HUES64 (cell line): ENCODE data around the gene CHD2.
"Not testable (repeated sequence)": the region's sequence is repeated elsewhere in the genome, so short reads cannot be mapped to it uniquely, and the experiment has no call there.

Experiments used
- H3K27ac ChIP-seq: 2 replicates; pipeline ENCODE4 v1.7.0; 2013; ENCODE audit warnings: low read depth, low read length, inconsistent platforms
- H3K27me3 ChIP-seq: 2 replicates; pipeline ENCODE4 v1.6.1; 2013; ENCODE audit warnings: mild to moderate bottlenecking, low read length; ENCODE audit not compliant: insufficient read depth
- H3K36me3 ChIP-seq: 2 replicates; pipeline ENCODE4 v1.6.1; 2013; ENCODE audit warnings: mild to moderate bottlenecking, low read length; ENCODE audit not compliant: insufficient read depth
- H3K4me1 ChIP-seq: 2 replicates; pipeline ENCODE4 v1.6.1; 2013; ENCODE audit warnings: mild to moderate bottlenecking, low read length, moderate library complexity; ENCODE audit not compliant: insufficient read depth
- H3K4me3 ChIP-seq: 2 replicates; pipeline ENCODE4 v1.5.1; 2013; ENCODE audit warnings: mild to moderate bottlenecking, low read length, moderate library complexity
- H3K9ac ChIP-seq: 2 replicates; pipeline ENCODE4 v1.6.1; 2013; ENCODE audit warnings: mild to moderate bottlenecking, low read depth, low read length
- H3K9me3 ChIP-seq: 2 replicates; pipeline ENCODE4 v1.6.1; 2013; ENCODE audit warnings: low read depth, low read length; ENCODE audit not compliant: insufficient read depth
- WGBS: fragments of 150-250, 120-280 bp; methylation state at CpG from one replicate; pipeline ENCODE4 v1.1.7; 2013; ENCODE audit warnings: missing lambda C conversion rate; 5-methylcytosine and 5-hydroxymethylcytosine counted together

Gene CHD2

DNA sequence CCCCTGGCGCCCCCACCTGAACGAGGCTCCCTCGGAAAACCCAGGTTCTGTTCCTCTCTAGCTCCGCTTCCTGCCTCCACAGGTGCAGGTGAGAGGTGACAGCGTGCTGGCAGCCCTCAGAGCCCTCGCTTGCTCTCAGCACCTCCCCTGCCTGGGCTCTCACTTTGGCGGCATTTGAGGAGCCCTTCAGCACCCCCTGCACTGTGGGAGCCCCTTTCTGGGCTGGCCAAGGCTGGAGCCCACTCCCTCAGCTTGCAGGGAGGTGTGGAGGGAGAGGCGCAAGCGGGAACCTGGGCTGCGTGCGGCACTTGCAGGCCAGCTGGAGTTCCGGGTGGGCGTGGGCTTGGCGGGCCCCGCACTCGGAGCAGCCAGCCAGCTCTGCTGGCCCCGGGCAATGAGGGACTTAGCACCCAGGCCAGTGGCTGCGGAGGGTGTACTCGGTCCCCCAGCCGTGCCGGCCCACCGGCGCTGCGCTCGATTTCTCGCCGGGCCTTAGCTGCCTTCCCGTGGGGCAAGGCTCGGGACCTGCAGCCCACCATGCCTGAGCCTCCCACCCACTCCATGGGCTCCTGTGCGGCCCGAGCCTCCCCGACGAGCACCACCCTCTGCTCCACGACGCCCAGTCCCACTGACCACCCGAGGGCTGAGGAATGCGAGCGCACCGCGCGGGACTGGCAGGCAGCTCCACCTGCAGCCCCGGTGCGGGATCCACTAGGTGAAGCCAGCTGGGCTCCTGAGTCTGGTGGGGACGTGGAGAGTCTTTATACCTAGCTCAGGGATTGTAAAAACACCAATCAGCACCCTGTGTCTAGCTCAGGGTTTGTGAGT is 131.6 kb downstream of the CHD2 start:
- not testable (repeated sequence) for H3K27ac ChIP-seq, H3K9ac ChIP-seq, H3K36me3 ChIP-seq, H3K4me3 ChIP-seq, H3K27me3 ChIP-seq, H3K9me3 ChIP-seq, H3K4me1 ChIP-seq
- 95% methylated on average over 44 of the region's 44 CpGs for WGBS

DNA sequence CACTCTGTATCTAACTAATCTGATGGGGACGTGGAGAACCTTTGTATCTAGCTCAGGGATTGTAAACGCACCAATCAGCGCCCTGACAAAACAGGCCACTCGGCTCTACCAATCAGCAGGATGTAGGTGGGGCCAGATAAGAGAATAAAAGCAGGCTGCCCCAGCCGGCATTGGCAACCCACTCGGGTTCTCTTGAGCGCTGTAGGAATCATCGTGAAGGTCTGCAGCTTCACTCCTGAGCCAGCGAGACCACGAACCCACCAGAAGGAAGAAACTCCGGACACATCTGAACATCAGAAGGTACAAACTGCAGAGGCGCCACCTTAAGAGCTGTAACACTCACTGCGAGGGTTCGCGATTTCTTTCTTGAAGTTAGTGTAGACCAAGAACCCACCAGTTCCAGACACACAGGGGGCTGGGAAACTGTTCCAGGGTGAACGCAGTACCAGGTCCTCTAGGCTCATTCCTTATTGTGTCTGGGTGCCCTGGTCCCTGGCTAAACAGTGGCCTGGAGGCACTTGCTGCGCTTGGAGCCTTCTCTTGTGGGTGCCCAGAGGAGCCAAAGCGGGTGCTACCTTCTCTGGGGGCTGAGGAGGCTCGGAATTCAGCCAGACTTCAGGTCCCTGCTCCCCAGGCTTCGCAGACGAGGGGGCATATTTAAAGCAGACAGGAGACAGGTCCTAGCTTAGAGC is 132.5 kb downstream of the CHD2 start:
- H3K9ac ChIP-seq, H3K27ac ChIP-seq, H3K27me3 ChIP-seq, H3K36me3 ChIP-seq, H3K4me3 ChIP-seq, H3K9me3 ChIP-seq: not testable (repeated sequence)
- H3K4me1 ChIP-seq = peaks cover 10% of the 10 kb centered on the region; the same call in 1 of the 2 replicates
- WGBS = 94% methylated on average over 21 of the region's 21 CpGs

DNA sequence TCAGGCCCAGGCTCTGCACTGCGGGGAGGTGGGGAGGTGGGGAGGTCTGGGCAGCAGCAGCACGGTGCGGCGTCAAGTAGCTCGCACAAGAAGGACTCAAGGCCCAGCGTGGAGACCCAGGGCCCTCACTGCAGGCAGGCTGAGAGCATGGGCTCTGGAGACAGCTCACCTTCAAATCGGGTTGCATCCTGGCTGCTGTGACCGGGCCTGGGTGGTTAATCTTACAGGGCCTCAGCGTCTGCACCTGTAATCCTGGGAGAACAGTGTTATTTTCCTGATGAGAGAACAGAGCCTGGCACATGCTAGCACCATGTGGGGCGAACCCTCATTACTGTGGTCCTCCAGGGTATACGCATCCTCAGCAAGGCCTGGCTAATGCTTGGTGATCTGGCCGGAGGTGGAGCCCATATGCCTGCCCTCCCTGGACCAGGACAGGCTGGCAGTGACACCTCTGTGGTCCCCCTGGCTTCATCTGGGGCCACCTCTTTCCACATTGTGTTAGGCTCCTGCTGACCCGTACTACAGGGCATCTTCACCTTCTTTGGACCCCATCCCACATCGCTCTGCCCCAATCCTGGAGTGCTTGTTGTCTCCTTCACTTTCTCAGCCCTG is 133.4 kb downstream of the CHD2 start:
- H3K9me3 ChIP-seq = no peaks in the 10 kb centered on the region
- no peak overlapping the region for H3K4me3 ChIP-seq
- no peak overlapping the region for H3K9ac ChIP-seq
- H3K27me3 ChIP-seq = no peaks in the 10 kb centered on the region
- no peaks in the 10 kb centered on the region for H3K36me3 ChIP-seq
- no peak overlapping the region for H3K27ac ChIP-seq
- peaks cover 10% of the 10 kb centered on the region; the same call in 1 of the 2 replicates for H3K4me1 ChIP-seq
- 95% methylated on average over 14 of the region's 14 CpGs for WGBS

DNA sequence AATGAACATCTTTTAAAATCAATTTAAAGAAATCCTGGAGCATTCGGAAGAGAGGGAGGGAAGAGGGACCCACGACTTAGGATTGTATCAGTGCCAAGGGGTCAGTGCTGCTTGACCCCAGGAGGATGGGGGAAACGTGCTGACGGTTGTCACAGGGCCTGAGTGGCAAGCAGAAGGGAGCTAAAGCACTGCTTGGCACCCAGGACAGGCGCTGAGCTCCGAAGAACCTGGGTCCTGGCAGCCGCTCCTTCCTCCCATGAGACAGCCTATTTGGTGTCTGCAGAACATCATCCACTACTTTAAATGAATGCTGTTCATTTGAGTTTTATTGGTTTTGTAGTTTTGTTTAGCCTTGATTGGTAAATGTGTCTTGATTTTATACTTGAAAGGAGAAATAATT is 134.4 kb downstream of the CHD2 start:
- Histone ChIP-seq H3K4me3 (no peak overlapping the region), H3K36me3 (no peaks in the 10 kb centered on the region), H3K9ac (no peak overlapping the region), H3K27ac (no peak overlapping the region), H3K9me3 (no peaks in the 10 kb centered on the region), H3K4me1 (peaks cover 5% of the 10 kb centered on the region; the same call in 1 of the 2 replicates), H3K27me3 (no peaks in the 10 kb centered on the region)
- 89% methylated on average over 7 of the region's 7 CpGs for WGBS

DNA sequence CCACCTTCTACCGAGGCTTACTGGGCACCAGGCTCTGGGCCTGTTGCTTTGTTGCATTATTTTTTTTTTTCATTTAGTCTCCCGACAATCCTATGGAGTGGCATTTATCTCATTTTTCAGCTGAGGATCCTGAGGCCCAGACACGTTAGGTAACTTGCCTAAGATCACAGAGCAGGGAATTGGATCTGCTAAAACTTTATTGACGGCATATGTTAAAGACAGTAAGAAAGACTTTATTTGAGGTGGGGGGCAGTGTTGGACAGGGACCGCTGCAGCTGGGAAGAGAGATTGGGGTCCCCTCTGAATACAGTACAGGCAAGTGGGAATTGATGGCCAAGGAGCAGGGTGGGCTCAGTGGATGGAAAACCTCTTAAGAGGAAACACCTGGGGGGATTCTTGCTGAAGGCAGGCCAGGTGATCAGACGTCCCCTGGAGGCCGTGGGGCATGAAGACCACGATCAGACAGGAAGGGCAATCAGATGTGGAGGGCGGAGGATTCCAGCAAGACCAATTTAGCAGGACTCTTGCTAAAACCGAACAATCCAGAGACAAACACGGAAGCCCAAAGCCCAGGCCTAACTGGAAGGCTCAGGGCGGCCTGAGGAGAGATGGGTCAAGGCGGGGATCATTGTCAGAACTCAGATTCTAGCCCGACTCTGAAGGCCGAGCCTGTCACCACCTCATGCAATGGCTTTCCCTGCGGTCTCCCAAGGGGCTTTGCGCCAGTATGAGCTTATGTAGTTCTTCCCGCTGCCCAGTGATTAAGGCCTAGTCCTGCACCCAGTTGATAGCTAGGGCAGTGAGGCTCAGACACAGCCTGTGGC is 135.2 kb downstream of the CHD2 start:
- no peaks in the 10 kb centered on the region for H3K27me3 ChIP-seq
- H3K27ac ChIP-seq = no peak overlapping the region
- no peaks in the 10 kb centered on the region for H3K9me3 ChIP-seq
- no peaks in the 10 kb centered on the region for H3K36me3 ChIP-seq
- H3K4me1 ChIP-seq = peaks cover 5% of the 10 kb centered on the region; the same call in 1 of the 2 replicates
- WGBS = 82% methylated on average over 18 of the region's 18 CpGs
- H3K9ac ChIP-seq = no peak overlapping the region
- H3K4me3 ChIP-seq = no peak overlapping the region

DNA sequence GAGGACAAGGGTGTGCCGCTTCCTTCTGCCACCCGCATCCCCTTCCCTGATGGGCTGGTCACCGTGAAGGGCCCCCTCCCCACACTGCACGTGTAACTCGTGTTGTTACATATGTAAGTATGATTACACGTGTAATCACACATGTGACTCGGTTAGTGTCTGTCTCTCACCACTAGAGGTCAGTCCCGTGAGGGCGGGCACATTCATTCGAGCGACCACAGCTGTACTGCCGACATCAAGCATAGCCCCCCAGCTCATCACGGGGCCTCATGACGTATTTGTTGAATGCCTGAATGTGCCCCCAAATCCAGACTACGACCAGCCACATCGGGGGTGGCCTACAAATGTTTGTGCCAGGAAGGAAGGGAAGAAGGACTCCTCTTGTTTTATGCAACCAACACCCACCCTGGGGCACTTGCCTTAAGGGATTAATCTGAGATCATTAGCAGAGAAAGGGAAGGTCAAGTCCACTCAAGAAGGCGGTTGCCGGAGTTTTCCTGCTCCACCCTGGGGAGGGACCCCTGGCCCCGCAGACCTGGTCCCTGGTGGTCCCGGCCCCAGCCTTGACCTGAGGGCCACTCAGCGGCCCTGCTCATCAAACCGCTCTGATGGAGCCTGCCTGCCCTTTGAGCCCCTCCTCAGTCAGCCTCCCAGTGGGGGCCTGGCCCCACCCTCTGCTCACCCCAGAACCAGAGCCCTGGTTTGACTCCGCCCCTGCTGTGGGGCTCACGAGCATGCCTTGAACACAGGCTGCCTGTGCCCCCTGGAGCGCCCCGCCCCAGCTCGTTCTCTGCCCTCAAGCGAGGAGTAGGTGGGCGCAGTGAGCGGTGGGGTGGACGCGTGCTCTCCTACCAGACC is 136.1 kb downstream of the CHD2 start:
- Histone ChIP-seq H3K4me3 (no peak overlapping the region), H3K27me3 (no peaks in the 10 kb centered on the region), H3K4me1 (peaks cover 5% of the 10 kb centered on the region; the same call in 1 of the 2 replicates), H3K36me3 (no peaks in the 10 kb centered on the region), H3K9me3 (no peaks in the 10 kb centered on the region), H3K9ac (no peak overlapping the region), H3K27ac (no peak overlapping the region)
- 80% methylated on average over 31 of the region's 32 CpGs for WGBS

DNA sequence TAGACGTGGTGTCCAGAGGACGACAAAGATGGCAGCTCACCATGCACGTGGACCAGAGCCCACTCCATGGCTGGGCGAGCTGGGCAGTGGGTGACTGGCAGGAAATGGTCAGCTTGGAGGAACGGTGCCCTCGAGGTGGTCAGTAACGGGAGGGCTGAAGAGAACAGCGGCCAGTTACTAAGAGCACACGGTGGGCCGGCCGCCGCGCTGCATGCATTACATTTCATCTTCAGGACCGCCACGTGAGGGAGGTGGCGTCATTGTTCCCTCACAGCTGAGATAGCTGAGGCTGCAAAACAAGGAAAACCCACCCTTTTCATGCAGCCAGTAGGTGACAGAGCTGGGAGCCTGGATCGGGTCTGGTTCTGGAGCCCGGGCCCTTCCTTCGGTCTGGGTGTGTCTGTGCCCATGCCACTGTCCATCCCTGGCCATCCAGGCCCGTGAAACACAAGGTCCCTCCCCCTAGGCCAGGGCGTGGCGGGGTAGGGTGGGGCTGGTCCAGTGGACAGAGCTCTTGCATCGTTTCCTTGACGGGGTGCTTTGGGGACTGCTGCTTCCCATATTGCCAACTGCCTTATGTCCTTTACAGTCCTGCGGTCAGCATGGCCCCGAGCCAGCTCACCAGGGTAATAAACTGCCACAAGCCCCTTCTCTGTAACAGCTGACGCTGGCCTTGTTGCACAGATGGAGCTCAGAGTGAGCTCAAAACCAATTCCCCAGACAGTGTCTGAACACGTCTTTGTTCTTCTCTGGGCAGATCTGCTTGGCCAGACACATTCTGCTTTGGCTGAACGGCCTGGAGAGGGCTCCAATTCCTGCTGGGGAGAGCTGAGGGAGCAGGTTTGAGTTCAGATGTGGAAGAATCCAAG is 137.1 kb downstream of the CHD2 start:
- H3K9ac ChIP-seq = no peak overlapping the region

DNA sequence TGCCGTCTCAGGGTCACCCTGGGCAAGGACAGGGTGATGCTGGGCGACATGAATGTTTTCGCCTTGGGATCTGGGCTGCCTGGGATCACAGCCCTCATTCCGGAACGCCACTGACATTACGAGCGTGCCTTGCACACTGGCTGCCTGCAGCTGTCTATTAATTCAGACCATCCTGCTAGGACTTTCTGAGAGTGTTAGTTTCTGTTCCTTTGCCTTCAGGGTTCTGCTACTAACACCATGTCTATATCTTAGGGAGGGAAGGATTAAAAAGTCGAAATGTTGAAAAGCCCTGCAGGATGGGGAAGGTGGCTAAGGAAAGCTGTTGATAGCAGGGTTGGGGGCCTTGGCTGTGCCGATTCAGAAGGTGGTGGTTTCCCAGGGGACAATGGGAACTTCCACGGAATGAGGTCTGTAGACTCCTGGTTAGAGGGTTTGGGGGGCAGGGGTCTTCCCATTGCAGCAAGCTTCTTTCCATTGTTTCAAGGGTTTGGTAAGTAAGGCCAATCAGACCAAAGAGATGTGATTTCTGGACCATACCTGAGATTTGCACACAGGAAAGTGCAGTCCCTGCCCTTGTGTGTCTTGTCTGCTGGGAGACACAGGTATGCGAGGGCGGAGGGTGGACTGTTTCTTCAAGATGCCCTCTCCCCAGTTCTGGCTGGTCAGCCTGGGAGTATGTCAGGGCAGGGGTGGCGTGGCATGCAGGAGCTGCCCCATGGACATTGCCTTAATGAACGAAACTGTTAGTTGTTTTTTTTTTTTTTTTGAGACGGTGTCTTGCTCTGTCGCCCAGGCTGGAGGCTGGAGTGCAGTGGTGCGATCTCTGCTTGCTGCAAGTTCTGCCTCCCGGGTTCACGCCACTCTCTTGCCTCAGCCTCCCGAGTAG is 137.9 kb downstream of the CHD2 start:
- H3K4me1 ChIP-seq = peaks cover 5% of the 10 kb centered on the region; the same call in 1 of the 2 replicates
- no peak overlapping the region for H3K4me3 ChIP-seq
- WGBS = 93% methylated on average over 20 of the region's 20 CpGs
- no peak overlapping the region for H3K27ac ChIP-seq
- H3K36me3 ChIP-seq = no peaks in the 10 kb centered on the region
- no peak overlapping the region for H3K9ac ChIP-seq
- no peaks in the 10 kb centered on the region for H3K9me3 ChIP-seq
- H3K27me3 ChIP-seq = no peaks in the 10 kb centered on the region

More for the DNA sequence above, 137.1 kb downstream of the CHD2 start:
- Histone ChIP-seq H3K4me1 (peaks cover 5% of the 10 kb centered on the region; the same call in 1 of the 2 replicates), H3K36me3 (no peaks in the 10 kb centered on the region), H3K27ac (no peak overlapping the region), H3K4me3 (no peak overlapping the region), H3K27me3 (no peaks in the 10 kb centered on the region), H3K9me3 (no peaks in the 10 kb centered on the region)
- WGBS = 92% methylated on average over 29 of the region's 29 CpGs
